22Rv1 (cell line): ENCODE data around the gene HLX.

Source experiments
- H3K27ac ChIP-seq: fragments of 450-650 bp; 2 replicates; pipeline ENCODE4 v1.5.1; 2017
- CTCF ChIP-seq: fragments of 450-650 bp; IDR thresholded peaks from 2 replicates; pipeline ENCODE4 v1.5.1; 2017; ENCODE audit warnings: mild to moderate bottlenecking
- ZFX ChIP-seq: fragments of 450-650 bp; IDR thresholded peaks from 2 replicates; pipeline ENCODE4 v1.6.1; 2017; ENCODE audit warnings: antibody characterized with exemption, borderline replicate concordance

Gene HLX

GRCh38 chr1:220893701-220894024, 14.4 kb downstream of the HLX start:
- TF ChIP-seq CTCF (no peak), ZFX (no peak)
- no peak overlapping the region for H3K27ac ChIP-seq

GRCh38 chr1:220894025-220894923, 15.0 kb downstream of the HLX start:
- no peak overlapping the region for H3K27ac ChIP-seq
- TF ChIP-seq CTCF (no peak), ZFX (no peak)

GRCh38 chr1:220894924-220895256, 15.6 kb downstream of the HLX start:
- no peak for TF ChIP-seq CTCF
- TF ChIP-seq ZFX: no peak

GRCh38 chr1:220895412-220895946, 16.2 kb downstream of the HLX start:
- TF ChIP-seq ZFX: no peak
- no peak for TF ChIP-seq CTCF
- H3K27ac ChIP-seq: no peak overlapping the region

More at GRCh38 chr1:220894924-220895256, 15.6 kb downstream of the HLX start:
- H3K27ac ChIP-seq: no peak overlapping the region

- TF ChIP-seq ZFX: no peak
- no peak for TF ChIP-seq CTCF
Observed at GRCh38 chr1:220896092-220896491, 16.8 kb downstream of the HLX start.

GRCh38 chr1:220900842-220901241, 21.6 kb downstream of the HLX start:
- TF ChIP-seq CTCF: no peak
- TF ChIP-seq ZFX: no peak
- H3K27ac ChIP-seq: no peak overlapping the region

More at GRCh38 chr1:220896092-220896491, 16.8 kb downstream of the HLX start:
- H3K27ac ChIP-seq: no peak overlapping the region

GRCh38 chr1:220901881-220902280, 22.6 kb downstream of the HLX start:
- no peak for TF ChIP-seq CTCF
- TF ChIP-seq ZFX: no peak
- H3K27ac ChIP-seq: no peak overlapping the region
